OCI-LY7 (cell line): Measurements from ENCODE around the gene SETD6. TPM values are rescaled to one million over a fixed set of nuclear protein-coding genes. Genes with fewer than 3 reads are reported as not detected.
A peak's percentile ranks its signal among the peaks of the same experiment; 100 is the strongest.

Experiments used
- BruUV-seq: library from RNA; stranded (reverse); fragments of 400-500 nt; replicated peaks from 2 replicates; lab custom pipeline; 2021; lab: Mats Ljungman, UMichigan
- CTCF ChIA-PET: fragments of 300-600 bp; sonication (Branson Sonifier 250); formaldehyde crosslinking; loops from one replicate; lab custom pipeline; 2022; ENCODE audit warnings: antibody characterized with exemption; ENCODE audit not compliant: unreplicated experiment; lab: Charles Lee
- POLR2A ChIA-PET: fragments of 300-600 bp; sonication (Branson Sonifier 250); formaldehyde crosslinking; loops from one replicate; lab custom pipeline; 2022; ENCODE audit warnings: antibody characterized with exemption; lab: Charles Lee
- DNase-seq: peaks from one replicate; pipeline ENCODE4 v3.0.0-alpha.2; 2015; ENCODE audit warnings: low spot score
- H2AFZ ChIP-seq: fragments of 200-600 bp; sonication (generic), shearing (Covaris generic); 2 replicates; pipeline ENCODE4 v1.6.1; 2014; ENCODE audit warnings: mild to moderate bottlenecking, antibody characterized with exemption, low read length, moderate library complexity
- H3K27ac ChIP-seq: fragments of 200-600 bp; sonication (generic); 2 replicates; pipeline ENCODE4 v1.5.1; 2014; ENCODE audit warnings: mixed run types, low read depth, mild to moderate bottlenecking, moderate library complexity, low read length, inconsistent platforms; ENCODE audit not compliant: poor library complexity, severe bottlenecking
- H3K36me3 ChIP-seq: fragments of 200-600 bp; sonication (generic); 2 replicates; pipeline ENCODE4 v1.6.1; 2014; ENCODE audit warnings: mild to moderate bottlenecking, antibody characterized with exemption, low read length, moderate library complexity, mixed read lengths; ENCODE audit not compliant: insufficient read depth
- H3K4me1 ChIP-seq: fragments of 200-600 bp; sonication (generic); 2 replicates; pipeline ENCODE4 v1.5.1; 2014; ENCODE audit warnings: mild to moderate bottlenecking, low read length; ENCODE audit not compliant: insufficient read depth, poor library complexity, severe bottlenecking
- H3K4me2 ChIP-seq: fragments of 200-600 bp; sonication (generic); 2 replicates; pipeline ENCODE4 v1.6.1; 2014; ENCODE audit warnings: mild to moderate bottlenecking, low read length
- H3K4me3 ChIP-seq: fragments of 200-600 bp; sonication (generic); 2 replicates; pipeline ENCODE4 v1.5.1; 2014; ENCODE audit warnings: mild to moderate bottlenecking, low read depth, low read length; ENCODE audit not compliant: poor library complexity, severe bottlenecking
- H3K79me2 ChIP-seq: fragments of 200-600 bp; sonication (generic); 2 replicates; pipeline ENCODE4 v1.6.1; 2016; ENCODE audit warnings: low read depth, mild to moderate bottlenecking, low read length, moderate library complexity, mixed read lengths; ENCODE audit not compliant: insufficient read depth
- H3K9me2 ChIP-seq: fragments of 200-600 bp; sonication (generic); 2 replicates; pipeline ENCODE4 v1.6.1; 2016; ENCODE audit warnings: mild to moderate bottlenecking, low read length, mixed read lengths; ENCODE audit not compliant: insufficient read depth
- H3K9me3 ChIP-seq: fragments of 200-600 bp; sonication (generic); 2 replicates; pipeline ENCODE4 v1.6.1; 2014; ENCODE audit warnings: mild to moderate bottlenecking, mixed run types, low read length, mixed read lengths
- H4K20me1 ChIP-seq: fragments of 200-600 bp; sonication (generic); 2 replicates; pipeline ENCODE4 v1.6.1; 2014; ENCODE audit warnings: mild to moderate bottlenecking, antibody characterized with exemption, low read length, moderate library complexity, mixed read lengths; ENCODE audit not compliant: insufficient read depth
- EZH2phosphoT487 ChIP-seq: fragments of 200-600 bp; sonication (generic); IDR thresholded peaks from 2 replicates; pipeline ENCODE4 v1.6.1; 2018; ENCODE audit warnings: low read depth, borderline replicate concordance, mild to moderate bottlenecking, mixed run types, antibody characterized with exemption, low read length, moderate library complexity, mixed read lengths
- intact Hi-C: fragments of 100-400 bp; cut with micrococcal nuclease; formaldehyde crosslinking; loops from one replicate; pipeline ENCODE4 v1.10.0; 2022; ENCODE audit not compliant: unreplicated experiment
- total RNA-seq, 2 experiments: library from RNA; depleted of rRNA in 1 of 2; stranded (reverse); fragments of >200 nt in 1 of 2; shearing (Covaris generic) in 1 of 2; gene quantifications; 2 replicates each; pipeline ENCODE4 v1.2.3, GENCODE V29; 2014 to 2022
- TF ChIP-seq, protein P1 (sequence below): fragments of 200-600 bp; sonication (generic); conservative IDR thresholded peaks from 2 replicates; pipeline ENCODE4 v1.5.1; 2014; ENCODE audit warnings: mild to moderate bottlenecking, antibody characterized with exemption, low read length, moderate library complexity, mixed read lengths

Gene SETD6
- total RNA-seq, 2 experiments from 2014 or later = 19.6 to 33.1 TPM

- Histone ChIP-seq H2AFZ (no peak overlapping the region), H3K4me2 (no peak overlapping the region), H3K27ac (no peak overlapping the region), H3K4me3 (no peak overlapping the region), H4K20me1 (no peaks in the 10 kb centered on the region), H3K4me1 (no peaks in the 10 kb centered on the region), H3K9me2 (no peaks in the 10 kb centered on the region), H3K9me3 (no peaks in the 10 kb centered on the region), H3K36me3 (peaks cover 7% of the 10 kb centered on the region; the same call in 1 of the 2 replicates), H3K79me2 (no peaks in the 10 kb centered on the region)
- BruUV-seq = no TSS peak
- TF ChIP-seq, protein P1, sequence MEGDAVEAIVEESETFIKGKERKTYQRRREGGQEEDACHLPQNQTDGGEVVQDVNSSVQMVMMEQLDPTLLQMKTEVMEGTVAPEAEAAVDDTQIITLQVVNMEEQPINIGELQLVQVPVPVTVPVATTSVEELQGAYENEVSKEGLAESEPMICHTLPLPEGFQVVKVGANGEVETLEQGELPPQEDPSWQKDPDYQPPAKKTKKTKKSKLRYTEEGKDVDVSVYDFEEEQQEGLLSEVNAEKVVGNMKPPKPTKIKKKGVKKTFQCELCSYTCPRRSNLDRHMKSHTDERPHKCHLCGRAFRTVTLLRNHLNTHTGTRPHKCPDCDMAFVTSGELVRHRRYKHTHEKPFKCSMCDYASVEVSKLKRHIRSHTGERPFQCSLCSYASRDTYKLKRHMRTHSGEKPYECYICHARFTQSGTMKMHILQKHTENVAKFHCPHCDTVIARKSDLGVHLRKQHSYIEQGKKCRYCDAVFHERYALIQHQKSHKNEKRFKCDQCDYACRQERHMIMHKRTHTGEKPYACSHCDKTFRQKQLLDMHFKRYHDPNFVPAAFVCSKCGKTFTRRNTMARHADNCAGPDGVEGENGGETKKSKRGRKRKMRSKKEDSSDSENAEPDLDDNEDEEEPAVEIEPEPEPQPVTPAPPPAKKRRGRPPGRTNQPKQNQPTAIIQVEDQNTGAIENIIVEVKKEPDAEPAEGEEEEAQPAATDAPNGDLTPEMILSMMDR = peak; percentile 50
- TF ChIP-seq EZH2phosphoT487 = no peak
- intact Hi-C loops = no loop called here
- no peak for DNase-seq
- CTCF ChIA-PET = interaction anchor here (1.0 kb wide), 1 partner anchor 168 kb away, joined by 3 read pairs; no protein-coding TSS in a partner anchor
- POLR2A ChIA-PET = interaction anchor here (0.6 kb wide), 1 partner anchor 203 kb away, joined by 4 read pairs; no protein-coding TSS in a partner anchor
Measured at GRCh38 chr16:58507195-58507962, 7.9 kb upstream of the SETD6 start.

DNA sequence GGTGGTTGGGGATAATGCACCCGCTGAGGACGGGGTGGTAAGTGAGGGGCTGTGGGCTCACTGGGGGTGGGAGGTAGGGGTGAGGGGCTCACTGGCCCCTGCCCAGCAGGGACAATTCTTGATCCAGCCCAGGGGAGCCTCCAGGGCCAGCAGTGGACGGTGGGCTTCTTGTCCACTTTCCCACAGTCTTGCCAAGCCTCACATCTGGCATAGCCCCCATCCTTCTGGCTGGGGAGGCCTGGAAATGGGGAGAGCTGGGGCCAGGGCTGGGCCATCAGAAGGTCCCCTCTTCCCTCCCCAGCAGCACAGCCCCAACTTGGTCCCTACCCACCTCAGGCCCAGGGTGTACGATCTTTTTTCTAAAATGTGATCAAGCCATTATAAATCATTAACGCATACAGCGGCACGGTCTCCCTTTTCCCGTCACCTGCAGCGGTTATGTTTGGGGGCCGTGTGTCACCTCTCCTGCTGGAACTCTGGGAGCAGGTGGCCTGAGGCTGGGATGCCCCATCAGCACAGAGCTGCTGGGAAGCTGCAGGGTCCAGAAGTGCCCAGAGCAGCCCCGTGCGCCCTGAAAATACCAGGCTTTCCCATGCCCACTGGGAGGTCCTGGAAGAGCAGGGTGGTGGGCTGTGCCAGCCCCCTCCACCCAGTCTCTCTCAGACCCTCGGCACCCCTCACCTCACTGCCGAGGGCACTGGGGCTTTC is 7.2 kb upstream of the SETD6 start:
- peaks cover 12% of the 10 kb centered on the region; the same call in 1 of the 2 replicates for H3K36me3 ChIP-seq
- intact Hi-C loops = no loop called here
- H3K4me1 ChIP-seq = no peaks in the 10 kb centered on the region
- H3K9me3 ChIP-seq = no peaks in the 10 kb centered on the region
- no TSS peak for BruUV-seq
- no peaks in the 10 kb centered on the region for H3K9me2 ChIP-seq
- no peak overlapping the region for H3K4me2 ChIP-seq
- H4K20me1 ChIP-seq = no peaks in the 10 kb centered on the region
- DNase-seq = no peak
- H3K4me3 ChIP-seq = no peak overlapping the region
- H2AFZ ChIP-seq = no peak overlapping the region
- H3K27ac ChIP-seq = no peak overlapping the region
- ChIA-PET POLR2A (interaction anchor here (0.6 kb wide), 1 partner anchor 203 kb away, joined by 4 read pairs; no protein-coding TSS in a partner anchor), CTCF (no interaction called here)
- H3K79me2 ChIP-seq = no peaks in the 10 kb centered on the region
- TF ChIP-seq, protein P1 = no peak
- no peak for TF ChIP-seq EZH2phosphoT487
